Suprapubic skin (tissue), 4 donors: Measurements from ENCODE around the gene VIPR1.

Experiments
- CTCF ChIP-seq, 2 donors: fragments of 200-600 bp in 1 of 2; fragments of 450-650 bp in 1 of 2; sonication (generic) in 1 of 2; IDR thresholded peaks; one replicate each; pipeline ENCODE4 v1.5.1; 2016 to 2019; ENCODE audit warnings: antibody characterized with exemption in 2 of 2, mild to moderate bottlenecking in 1 of 2, moderate library complexity in 1 of 2
- EP300 ChIP-seq: sonication (generic); formaldehyde crosslinking; IDR thresholded peaks from one replicate; pipeline ENCODE4 v1.6.1; 2017; ENCODE audit warnings: antibody characterized with exemption
- POLR2A ChIP-seq, 2 donors: fragments of 450-650 bp; IDR thresholded peaks; one replicate each; pipeline ENCODE4 v1.6.1; 2017; ENCODE audit warnings: antibody characterized with exemption in 2 of 2, mild to moderate bottlenecking in 2 of 2, moderate library complexity in 2 of 2
- POLR2AphosphoS5 ChIP-seq, 3 donors: sonication (generic); formaldehyde crosslinking; IDR thresholded peaks; one replicate each; pipeline ENCODE4 v1.6.1; 2017; ENCODE audit warnings: antibody characterized with exemption in 3 of 3

DNA sequence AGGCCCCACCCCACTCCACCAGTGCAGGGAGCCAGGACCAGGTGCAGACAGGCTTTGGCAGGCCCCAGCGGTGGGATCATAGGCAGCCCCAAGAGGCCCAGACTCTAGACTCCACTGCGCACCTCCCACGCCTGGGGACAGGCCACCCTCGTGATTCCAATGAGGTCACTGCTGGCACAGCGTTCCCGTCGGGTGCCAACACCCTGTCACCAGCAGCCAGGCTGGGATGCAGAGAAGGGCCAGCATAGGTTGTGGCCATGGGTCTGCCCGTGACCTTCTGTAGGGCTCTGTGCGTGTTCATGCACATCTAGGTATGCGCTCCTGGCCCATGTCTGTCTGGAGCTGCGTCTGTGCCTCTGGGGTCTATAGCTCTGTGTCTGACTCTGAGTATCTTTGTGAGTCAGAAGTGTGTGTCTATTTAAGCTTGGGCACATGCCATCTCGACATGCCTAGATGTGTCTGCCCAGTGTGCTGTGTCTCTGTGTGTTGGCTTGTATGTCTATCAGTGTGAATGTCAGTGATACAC lies 13.0 kb downstream of the VIPR1 start:
- no peak for TF ChIP-seq CTCF (IDR thresholded peaks at IDR 0.05)
- TF ChIP-seq POLR2AphosphoS5 (IDR thresholded peaks at IDR 0.05): peak in 2 of 3 donors; percentile 34 to 81
- no peak for TF ChIP-seq POLR2A (IDR thresholded peaks at IDR 0.05)
- no peak for TF ChIP-seq EP300
